Adrenal gland (tissue), 12 donors: ENCODE data around the gene GRID1. TPM values are rescaled to one million over a fixed set of nuclear protein-coding genes. Genes with fewer than 3 reads are reported as not detected.

Source experiments
- DNase-seq, 7 donors: peaks; one replicate each; pipeline ENCODE4 v3.0.0-alpha.2; 2019 to 2020
- H3K27ac ChIP-seq, 5 donors: fragments of 200-600 bp; sonication (generic) in 4 of 5; 1 replicate in 3 of 5; 2 replicates in 2 of 5; pipeline versions ENCODE4 v1.5.1 to v1.8.0; 2016 to 2020; ENCODE audit warnings: mild to moderate bottlenecking in 1 of 5
- H3K27me3 ChIP-seq: fragments of 200-600 bp; 2 replicates; pipeline ENCODE4 v1.8.0; 2021
- H3K36me3 ChIP-seq, 2 donors: fragments of 200-600 bp; replicated peaks in 1 of 2; 1 replicate in 1 of 2; 2 replicates in 1 of 2; pipeline versions ENCODE4 v1.5.1 to v1.8.0; 2018 to 2022
- H3K4me1 ChIP-seq, 2 donors: fragments of 200-600 bp; replicated peaks in 1 of 2; 1 replicate in 1 of 2; 2 replicates in 1 of 2; pipeline versions ENCODE4 v1.5.1 to v1.8.0; 2018 to 2021
- H3K4me3 ChIP-seq, 4 donors: fragments of 200-600 bp; sonication (generic) in 3 of 4; one replicate each; pipeline ENCODE4 v1.5.1; 2016 to 2018
- H3K9me3 ChIP-seq, 3 donors: fragments of 200-600 bp; sonication (generic) in 1 of 3; replicated peaks in 1 of 3; 1 replicate in 2 of 3; 2 replicates in 1 of 3; pipeline versions ENCODE4 v1.5.1 to v1.8.0; 2016 to 2021
- POLR2A ChIP-seq, 2 donors: fragments of 450-650 bp; IDR thresholded peaks; one replicate each; pipeline ENCODE4 v1.6.1; 2017; ENCODE audit warnings: antibody characterized with exemption in 2 of 2, mild to moderate bottlenecking in 2 of 2, moderate library complexity in 1 of 2
- WGBS, 4 donors: extraction: QIAGEN DNeasy Blood & Tissue Kit in 2 of 4; methylation state at CpG; one replicate each; pipeline versions ENCODE4 v1.1.5 to v1.1.7; 2013 to 2017; 5-methylcytosine and 5-hydroxymethylcytosine counted together
- intact Hi-C, 2 donors: fragments of 100-400 bp; cut with DNase I; formaldehyde crosslinking; loops; one replicate each; pipeline versions ENCODE4 v1.14.1 to v1.15.0; 2022 to 2023
- polyA plus RNA-seq, 3 donors: library from polyadenylated mRNA; stranded (reverse); fragments of 200-250 nt in 2 of 3; fragments of 350-450 nt in 1 of 3; fragmentation: Illumina TruSeq in 1 of 3; extraction: RNeasy Lipid Tissue Mini Kit (QIAGEN cat#74804) in 1 of 3; gene quantifications; one replicate each; pipeline ENCODE4 v1.2.3, GENCODE V29; 2013 to 2014
- total RNA-seq, 9 donors: library from RNA; depleted of rRNA in 4 of 9; stranded (reverse); fragments of >200 nt in 4 of 9; fragments of 120-200 nt in 1 of 9; fragmentation: NEBNext Ultra II Directional in 1 of 9; extraction: Animal tissue kit (Norgen Biotek cat#: 25700) in 1 of 9; gene quantifications; one replicate each; pipeline versions ENCODE4 v1.1.0 to v1.2.4, GENCODE V29; 2013 to 2023
- TF ChIP-seq, protein P1 (sequence below), 6 experiments: fragments of 450-650 bp in 4 of 6; fragments of 200-600 bp in 2 of 6; sonication (generic) in 1 of 6; IDR thresholded peaks; 1 replicate in 5 of 6; 2 replicates in 1 of 6; pipeline versions ENCODE4 v1.5.1 to v1.8.0; 2016 to 2021; ENCODE audit warnings: antibody characterized with exemption in 6 of 6, mild to moderate bottlenecking in 2 of 6, moderate library complexity in 1 of 6
- donor health status: healthy with polysubstance abuse.
- donor health status: Bipolar disorder and iron deficiency.
- donor health status: DM: yes; HTN: yes; CAD: no.
- donor health status: DM: no; HTN: no; CAD: no.
- donor health status: DM: no; HTN: no; CAD: no.
- donor health status: DM: yes; HTN: yes; CAD: no.

The GRID1 gene
- total and polyA plus RNA-seq, 12 donors = 2.2 to 8.0 (median 4.1) TPM

- Histone ChIP-seq H3K4me1 (no peaks in the 10 kb centered on the region), H3K36me3 (no peaks in the 10 kb centered on the region), H3K9me3 (no peaks in the 10 kb centered on the region), H3K27me3 (no peaks in the 10 kb centered on the region), H3K4me3 (no peak overlapping the region), H3K27ac (no peak overlapping the region)
- 76 to 87% (median 82%) methylated on average over 6 of the region's 6 CpGs for WGBS, 4 donors
- no peak for TF ChIP-seq POLR2A (IDR thresholded peaks at IDR 0.05)
- TF ChIP-seq, protein P1, sequence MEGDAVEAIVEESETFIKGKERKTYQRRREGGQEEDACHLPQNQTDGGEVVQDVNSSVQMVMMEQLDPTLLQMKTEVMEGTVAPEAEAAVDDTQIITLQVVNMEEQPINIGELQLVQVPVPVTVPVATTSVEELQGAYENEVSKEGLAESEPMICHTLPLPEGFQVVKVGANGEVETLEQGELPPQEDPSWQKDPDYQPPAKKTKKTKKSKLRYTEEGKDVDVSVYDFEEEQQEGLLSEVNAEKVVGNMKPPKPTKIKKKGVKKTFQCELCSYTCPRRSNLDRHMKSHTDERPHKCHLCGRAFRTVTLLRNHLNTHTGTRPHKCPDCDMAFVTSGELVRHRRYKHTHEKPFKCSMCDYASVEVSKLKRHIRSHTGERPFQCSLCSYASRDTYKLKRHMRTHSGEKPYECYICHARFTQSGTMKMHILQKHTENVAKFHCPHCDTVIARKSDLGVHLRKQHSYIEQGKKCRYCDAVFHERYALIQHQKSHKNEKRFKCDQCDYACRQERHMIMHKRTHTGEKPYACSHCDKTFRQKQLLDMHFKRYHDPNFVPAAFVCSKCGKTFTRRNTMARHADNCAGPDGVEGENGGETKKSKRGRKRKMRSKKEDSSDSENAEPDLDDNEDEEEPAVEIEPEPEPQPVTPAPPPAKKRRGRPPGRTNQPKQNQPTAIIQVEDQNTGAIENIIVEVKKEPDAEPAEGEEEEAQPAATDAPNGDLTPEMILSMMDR (IDR thresholded peaks at IDR 0.05) = no peak
- intact Hi-C loops = no loop called here
- DNase-seq = peak in 1 of 7 donors; percentile 18
These were observed 300.8 kb downstream of the GRID1 start for GRCh38 chr10:86065711-86066251.

GRCh38 chr10:86064931-86065662 lies 301.5 kb downstream of the GRID1 start:
- intact Hi-C loops = no loop called here
- no peak for TF ChIP-seq POLR2A (IDR thresholded peaks at IDR 0.05)
- TF ChIP-seq, protein P1 (IDR thresholded peaks at IDR 0.05) = no peak
- Histone ChIP-seq H3K4me1 (no peaks in the 10 kb centered on the region), H3K27ac (no peak overlapping the region), H3K36me3 (no peaks in the 10 kb centered on the region), H3K9me3 (no peaks in the 10 kb centered on the region), H3K4me3 (no peak overlapping the region), H3K27me3 (no peaks in the 10 kb centered on the region)
- WGBS, 4 donors = 81 to 96% (median 83%) methylated on average over 3 to 5 of the region's 5 CpGs
- DNase-seq = peak in 1 of 7 donors; percentile 21

DNA sequence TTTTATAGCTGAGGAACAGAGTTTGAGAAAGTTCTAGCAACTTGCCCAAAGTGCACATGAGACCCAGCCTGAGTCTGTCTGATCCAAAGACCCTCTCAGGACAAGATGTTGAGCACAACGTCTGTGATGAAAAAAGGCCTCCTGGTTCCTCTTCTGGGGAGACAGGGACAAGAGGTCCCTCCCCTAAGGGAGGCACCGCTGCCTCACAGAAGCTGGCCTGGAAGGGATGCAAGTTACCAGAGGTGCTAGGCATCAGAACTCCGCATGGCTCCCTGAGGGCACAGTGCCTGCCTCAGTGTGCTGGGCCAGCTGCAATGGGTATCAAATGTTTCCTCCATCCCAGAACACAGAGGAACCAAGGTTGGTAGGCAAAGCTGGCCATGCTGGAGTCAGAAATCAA lies 302.4 kb downstream of the GRID1 start:
- 50 to 63% (median 51%) methylated on average over 1 to 3 of the region's 3 CpGs for WGBS, 4 donors
- no peak for TF ChIP-seq POLR2A (IDR thresholded peaks at IDR 0.05)
- TF ChIP-seq, protein P1 (IDR thresholded peaks at IDR 0.05) = no peak
- DNase-seq = no peak

DNA sequence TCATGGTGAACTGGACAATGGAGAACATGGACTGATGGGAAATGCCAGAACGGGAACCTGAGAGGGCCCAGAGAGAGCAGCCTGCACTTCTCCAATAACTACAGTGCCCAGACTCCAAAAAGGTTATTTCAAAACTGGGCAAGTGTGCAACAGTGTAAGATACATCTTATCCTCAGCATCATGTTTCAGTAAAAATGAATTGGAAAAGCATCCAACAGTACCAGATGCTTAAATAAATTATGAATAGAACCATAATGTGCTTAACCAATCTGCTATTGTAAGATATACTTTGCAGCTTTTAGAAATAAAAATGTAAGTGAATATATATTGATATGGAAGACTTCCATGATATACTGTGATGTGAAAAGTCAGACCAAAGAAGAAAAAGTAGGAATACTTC lies 303.3 kb downstream of the GRID1 start:
- Histone ChIP-seq H3K36me3 (no peaks in the 10 kb centered on the region), H3K9me3 (no peaks in the 10 kb centered on the region), H3K27me3 (no peaks in the 10 kb centered on the region), H3K4me3 (no peak overlapping the region), H3K4me1 (no peaks in the 10 kb centered on the region), H3K27ac (no peak overlapping the region)
- intact Hi-C loops = no loop called here
- DNase-seq = no peak
- 70 to 83% (median 79%) methylated on average over 1 of the region's 1 CpG for WGBS, 4 donors
- no peak for TF ChIP-seq POLR2A (IDR thresholded peaks at IDR 0.05)
- TF ChIP-seq, protein P1 (IDR thresholded peaks at IDR 0.05) = no peak

More for the DNA sequence above, 302.4 kb downstream of the GRID1 start:
- Histone ChIP-seq H3K9me3 (no peaks in the 10 kb centered on the region), H3K4me3 (no peak overlapping the region), H3K36me3 (no peaks in the 10 kb centered on the region), H3K27ac (no peak overlapping the region), H3K4me1 (no peaks in the 10 kb centered on the region), H3K27me3 (no peaks in the 10 kb centered on the region)
- intact Hi-C loops = no loop called here
